ENCODE measurements around the gene B3GNT2. TPM values are rescaled to one million over a fixed set of nuclear protein-coding genes. Genes with fewer than 3 reads are reported as not detected.

The B3GNT2 gene
- total and polyA plus RNA-seq, 2 donors (not counting 1 experiment from before 2014, with no cell fraction given), result 14.3 to 24.6 TPM

- no peak overlapping the region for H3K27ac ChIP-seq (ENCODE audit: low read length in 2 of 2)
- no peak overlapping the region for H3K4me3 Mint-ChIP-seq
- H2AFZ ChIP-seq (ENCODE audit: insufficient read depth, low read depth, low read length, poor library complexity, severe bottlenecking), result no peak overlapping the region
- H3K4me1 Mint-ChIP-seq, result peaks cover 43% of the 10 kb centered on the region
- H3K9me3 ChIP-seq (ENCODE audit: control extremely low read depth in 1 of 3, control insufficient read depth in 2 of 3, insufficient read depth in 1 of 3, low read length in 2 of 3), result peaks cover 0 to 16% (median 5%) of the 10 kb centered on the region in 3 donors
- POLR2A ChIA-PET, result no interaction called here
- H3K79me2 ChIP-seq (ENCODE audit: control insufficient read depth, insufficient read depth, low read length), result peaks cover 54% of the 10 kb centered on the region
- ATAC-seq (ENCODE audit: low read depth), result no peak
- no peaks in the 10 kb centered on the region for H3K27me3 ChIP-seq (replicated peaks in 1 of 4; ENCODE audit: control extremely low read depth in 1 of 4, control insufficient read depth in 3 of 4, insufficient read depth in 4 of 4, low read length in 3 of 4)
- H3K27me3 Mint-ChIP-seq, result no peaks in the 10 kb centered on the region
- CTCF ChIA-PET, result no interaction called here
- WGBS (ENCODE audit: insufficient coverage), result 100% methylated on average over 5 of the region's 8 CpGs
- peaks cover 73% of the 10 kb centered on the region for H4K20me1 ChIP-seq (ENCODE audit: control insufficient read depth, insufficient read depth, low read length, poor library complexity, severe bottlenecking)
- no peak overlapping the region for H3K27ac Mint-ChIP-seq
- H3K9me3 Mint-ChIP-seq (ENCODE audit: insufficient read depth), result no peaks in the 10 kb centered on the region
- TF ChIP-seq CTCF (IDR thresholded peaks at IDR 0.05), result no peak
- no peak for TF ChIP-seq EZH2 (IDR thresholded peaks at IDR 0.05; ENCODE audit: borderline replicate concordance, insufficient read depth, low read depth, low read length, poor library complexity, severe bottlenecking)
- no peak overlapping the region for H3K4me2 ChIP-seq (replicated peaks; ENCODE audit: low read depth, low read length, poor library complexity, severe bottlenecking)
- H3K4me3 ChIP-seq (ENCODE audit: control extremely low read depth in 1 of 5, extremely low read depth in 1 of 5, insufficient read depth in 1 of 5, low read depth in 2 of 5, low read length in 4 of 5), result no peak overlapping the region
- intact Hi-C loops (cut with micrococcal nuclease), result no loop called here
- peaks cover 1 to 36% of the 10 kb centered on the region in 2 experiments for H3K36me3 ChIP-seq (replicated peaks in 1 of 2; ENCODE audit: control extremely low read depth in 1 of 2, control insufficient read depth in 1 of 2, extremely low read depth in 1 of 2, insufficient read depth in 2 of 2, low read length in 1 of 2)
- H3K4me1 ChIP-seq (ENCODE audit: control insufficient read depth in 2 of 2, insufficient read depth in 2 of 2, low read length in 2 of 2), result peaks cover 0 to 14% of the 10 kb centered on the region in 2 donors
- no peak overlapping the region for H3K9ac ChIP-seq (ENCODE audit: low read length)
- no peak for DNase-seq
These were observed 26.8 kb downstream of the B3GNT2 start for GRCh38 chr2:62222674-62223073.

GRCh38 chr2:62224976-62225375, 29.1 kb downstream of the B3GNT2 start:
- intact Hi-C loops (cut with micrococcal nuclease), result no loop called here
- H3K9me3 Mint-ChIP-seq (ENCODE audit: insufficient read depth), result no peaks in the 10 kb centered on the region
- no peak for DNase-seq
- no peak for ATAC-seq (ENCODE audit: low read depth)
- H4K20me1 ChIP-seq (ENCODE audit: control insufficient read depth, insufficient read depth, low read length, poor library complexity, severe bottlenecking), result peaks cover 53% of the 10 kb centered on the region
- no peaks in the 10 kb centered on the region for H3K27me3 Mint-ChIP-seq
- peaks cover 0 to 31% of the 10 kb centered on the region in 2 experiments for H3K36me3 ChIP-seq (replicated peaks in 1 of 2; ENCODE audit: control extremely low read depth in 1 of 2, control insufficient read depth in 1 of 2, extremely low read depth in 1 of 2, insufficient read depth in 2 of 2, low read length in 1 of 2)
- H3K27me3 ChIP-seq (replicated peaks in 1 of 4; ENCODE audit: control extremely low read depth in 1 of 4, control insufficient read depth in 3 of 4, insufficient read depth in 4 of 4, low read length in 3 of 4), result no peaks in the 10 kb centered on the region
- peaks cover 31% of the 10 kb centered on the region for H3K79me2 ChIP-seq (ENCODE audit: control insufficient read depth, insufficient read depth, low read length)
- H3K4me1 ChIP-seq (ENCODE audit: control insufficient read depth in 2 of 2, insufficient read depth in 2 of 2, low read length in 2 of 2), result peaks cover 0 to 7% of the 10 kb centered on the region in 2 donors
- H3K4me1 Mint-ChIP-seq, result peaks cover 31% of the 10 kb centered on the region
- H2AFZ ChIP-seq (ENCODE audit: insufficient read depth, low read depth, low read length, poor library complexity, severe bottlenecking), result no peak overlapping the region
- TF ChIP-seq EZH2 (IDR thresholded peaks at IDR 0.05; ENCODE audit: borderline replicate concordance, insufficient read depth, low read depth, low read length, poor library complexity, severe bottlenecking) (no peak), CTCF (IDR thresholded peaks at IDR 0.05) (no peak)
- POLR2A ChIA-PET, result no interaction called here
- no peak overlapping the region for H3K4me2 ChIP-seq (replicated peaks; ENCODE audit: low read depth, low read length, poor library complexity, severe bottlenecking)
- H3K9ac ChIP-seq (ENCODE audit: low read length), result no peak overlapping the region
- H3K27ac Mint-ChIP-seq, result no peak overlapping the region
- no peak overlapping the region for H3K4me3 Mint-ChIP-seq
- CTCF ChIA-PET, result no interaction called here
- H3K4me3 ChIP-seq (ENCODE audit: control extremely low read depth in 1 of 5, extremely low read depth in 1 of 5, insufficient read depth in 1 of 5, low read depth in 2 of 5, low read length in 4 of 5), result no peak overlapping the region
- WGBS (ENCODE audit: insufficient coverage), result no CpG with 5 or more reads among the region's 1 CpG
- peaks cover 0 to 2% (median 0%) of the 10 kb centered on the region in 3 donors for H3K9me3 ChIP-seq (ENCODE audit: control extremely low read depth in 1 of 3, control insufficient read depth in 2 of 3, insufficient read depth in 1 of 3, low read length in 2 of 3)
- no peak overlapping the region for H3K27ac ChIP-seq (ENCODE audit: low read length in 2 of 2)

Data from B cell (primary cell).